ENCODE measurements around the gene HRCT1.

HRCT1 gene

DNA sequence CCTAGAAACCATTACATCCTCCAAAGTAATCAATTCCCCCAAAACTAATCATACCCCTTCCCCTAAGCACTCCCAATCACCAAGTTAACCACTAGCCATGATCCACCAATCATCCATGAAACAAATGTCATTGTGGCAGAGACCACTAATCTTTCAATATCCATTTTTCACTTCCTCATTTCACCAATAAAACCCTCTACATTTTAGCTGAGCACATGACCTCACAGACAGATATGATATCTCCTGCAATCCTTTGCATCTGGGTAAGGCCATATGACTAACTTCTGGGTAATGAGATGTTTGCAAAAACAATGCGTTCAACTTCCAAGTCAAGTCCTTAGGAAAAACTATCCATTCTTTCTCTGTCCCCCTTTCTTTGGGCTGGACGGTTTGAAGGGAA lies 31.2 kb downstream of the HRCT1 start:
- no peak overlapping the region for H3K4me2 ChIP-seq (ENCODE audit: insufficient read depth, low read length, poor library complexity, severe bottlenecking)
- H3K9me3 ChIP-seq (replicated peaks in 1 of 2; ENCODE audit: control insufficient read depth in 2 of 2, insufficient read depth in 1 of 2, low read depth in 1 of 2, low read length in 2 of 2): peaks cover 0 to 2% of the 10 kb centered on the region in 2 donors
- no peaks in the 10 kb centered on the region for H3K4me1 ChIP-seq (ENCODE audit: control insufficient read depth in 2 of 2, insufficient read depth in 1 of 2, low read depth in 1 of 2, low read length in 2 of 2)
- H3K9ac ChIP-seq (ENCODE audit: low read depth, low read length, poor library complexity): no peak overlapping the region
- no peak overlapping the region for H3K18ac ChIP-seq (ENCODE audit: low read length)
- no peak overlapping the region for H3K14ac ChIP-seq (ENCODE audit: low read length)
- H3K23ac ChIP-seq (ENCODE audit: low read depth, low read length, poor library complexity): no peak overlapping the region
- no peak overlapping the region for H2BK120ac ChIP-seq (ENCODE audit: low read depth, low read length)
- H3K27ac ChIP-seq (replicated peaks; ENCODE audit: low read length): no peak overlapping the region
- H2BK12ac ChIP-seq (ENCODE audit: low read length): no peak overlapping the region
- no peak overlapping the region for H3K4me3 ChIP-seq (ENCODE audit: low read length in 2 of 2)
- no peaks in the 10 kb centered on the region for H3K36me3 ChIP-seq (replicated peaks in 1 of 2; ENCODE audit: control insufficient read depth in 2 of 2, insufficient read depth in 2 of 2, low read length in 2 of 2)
- no peak overlapping the region for H2AK5ac ChIP-seq (ENCODE audit: low read depth, low read length)
- no peak overlapping the region for H3K4ac ChIP-seq (ENCODE audit: low read length)
- H2AFZ ChIP-seq (ENCODE audit: low read length): no peak overlapping the region
- WGBS, 2 donors (ENCODE audit: extremely low coverage in 2 of 2, insufficient read length in 2 of 2, insufficient replicate concordance in 1 of 2): no CpG with 5 or more reads among the region's 2 CpGs
- no peak overlapping the region for H2BK15ac ChIP-seq (ENCODE audit: low read length)
- peaks cover 0 to 15% (median 3%) of the 10 kb centered on the region in 3 experiments for H3K27me3 ChIP-seq (ENCODE audit: control insufficient read depth in 3 of 3, insufficient read depth in 3 of 3, low read depth in 1 of 3, low read length in 3 of 3)
- DNase-seq (ENCODE audit: low spot score): no peak
- no peaks in the 10 kb centered on the region for H3K79me1 ChIP-seq (ENCODE audit: low read depth, low read length)
- H4K91ac ChIP-seq (ENCODE audit: low read depth, low read length, poor library complexity): no peak overlapping the region
- H2BK5ac ChIP-seq (ENCODE audit: low read length): no peak overlapping the region
- H4K8ac ChIP-seq (ENCODE audit: low read depth, low read length): no peak overlapping the region

GRCh38 chr9:35938474-35939356 lies 32.7 kb downstream of the HRCT1 start:
- Histone ChIP-seq H3K4me2 (ENCODE audit: insufficient read depth, low read length, poor library complexity, severe bottlenecking) (no peak overlapping the region), H3K9me3 (replicated peaks in 1 of 2; ENCODE audit: control insufficient read depth in 2 of 2, insufficient read depth in 1 of 2, low read depth in 1 of 2, low read length in 2 of 2) (peaks cover 1 to 2% of the 10 kb centered on the region in 2 donors), H4K91ac (ENCODE audit: low read depth, low read length, poor library complexity) (no peak overlapping the region), H2BK5ac (ENCODE audit: low read length) (no peak overlapping the region), H2BK12ac (ENCODE audit: low read length) (no peak overlapping the region), H3K4me1 (ENCODE audit: control insufficient read depth in 2 of 2, insufficient read depth in 1 of 2, low read depth in 1 of 2, low read length in 2 of 2) (no peaks in the 10 kb centered on the region), H3K36me3 (replicated peaks in 1 of 2; ENCODE audit: control insufficient read depth in 2 of 2, insufficient read depth in 2 of 2, low read length in 2 of 2) (no peaks in the 10 kb centered on the region), H3K79me1 (ENCODE audit: low read depth, low read length) (no peaks in the 10 kb centered on the region), H2AK5ac (ENCODE audit: low read depth, low read length) (no peak overlapping the region), H3K23ac (ENCODE audit: low read depth, low read length, poor library complexity) (no peak overlapping the region), H3K4me3 (ENCODE audit: low read length in 2 of 2) (no peak overlapping the region), H3K27ac (replicated peaks; ENCODE audit: low read length) (no peak overlapping the region), H2BK120ac (ENCODE audit: low read depth, low read length) (no peak overlapping the region), H3K18ac (ENCODE audit: low read length) (no peak overlapping the region), H3K9ac (ENCODE audit: low read depth, low read length, poor library complexity) (no peak overlapping the region), H3K14ac (ENCODE audit: low read length) (no peak overlapping the region), H2BK15ac (ENCODE audit: low read length) (no peak overlapping the region), H3K27me3 (ENCODE audit: control insufficient read depth in 3 of 3, insufficient read depth in 3 of 3, low read depth in 1 of 3, low read length in 3 of 3) (peaks cover 0 to 16% (median 14%) of the 10 kb centered on the region in 3 experiments), H3K4ac (ENCODE audit: low read length) (no peak overlapping the region), H2AFZ (ENCODE audit: low read length) (no peak overlapping the region), H4K8ac (ENCODE audit: low read depth, low read length) (no peak overlapping the region)
- no CpG with 5 or more reads among the region's 10 CpGs for WGBS, 2 donors (ENCODE audit: extremely low coverage in 2 of 2, insufficient read length in 2 of 2, insufficient replicate concordance in 1 of 2)
- no peak for DNase-seq (ENCODE audit: low spot score)

- H2AK5ac ChIP-seq (ENCODE audit: low read depth, low read length): no peak overlapping the region
- H2BK120ac ChIP-seq (ENCODE audit: low read depth, low read length): no peak overlapping the region
- H3K18ac ChIP-seq (ENCODE audit: low read length): no peak overlapping the region
- peaks cover 2% of the 10 kb centered on the region in 2 donors for H3K9me3 ChIP-seq (replicated peaks in 1 of 2; ENCODE audit: control insufficient read depth in 2 of 2, insufficient read depth in 1 of 2, low read depth in 1 of 2, low read length in 2 of 2)
- no CpG with 5 or more reads among the region's 8 CpGs for WGBS, 2 donors (ENCODE audit: extremely low coverage in 2 of 2, insufficient read length in 2 of 2, insufficient replicate concordance in 1 of 2)
- peaks cover 0 to 22% (median 20%) of the 10 kb centered on the region in 3 experiments for H3K27me3 ChIP-seq (ENCODE audit: control insufficient read depth in 3 of 3, insufficient read depth in 3 of 3, low read depth in 1 of 3, low read length in 3 of 3)
- no peak for DNase-seq (ENCODE audit: low spot score)
- H3K36me3 ChIP-seq (replicated peaks in 1 of 2; ENCODE audit: control insufficient read depth in 2 of 2, insufficient read depth in 2 of 2, low read length in 2 of 2): no peaks in the 10 kb centered on the region
- no peak overlapping the region for H3K4me2 ChIP-seq (ENCODE audit: insufficient read depth, low read length, poor library complexity, severe bottlenecking)
- H3K14ac ChIP-seq (ENCODE audit: low read length): no peak overlapping the region
- H3K79me1 ChIP-seq (ENCODE audit: low read depth, low read length): no peaks in the 10 kb centered on the region
- H4K91ac ChIP-seq (ENCODE audit: low read depth, low read length, poor library complexity): no peak overlapping the region
- no peak overlapping the region for H2BK15ac ChIP-seq (ENCODE audit: low read length)
- no peak overlapping the region for H2AFZ ChIP-seq (ENCODE audit: low read length)
- no peak overlapping the region for H2BK12ac ChIP-seq (ENCODE audit: low read length)
- H3K23ac ChIP-seq (ENCODE audit: low read depth, low read length, poor library complexity): no peak overlapping the region
- no peaks in the 10 kb centered on the region for H3K4me1 ChIP-seq (ENCODE audit: control insufficient read depth in 2 of 2, insufficient read depth in 1 of 2, low read depth in 1 of 2, low read length in 2 of 2)
- H3K9ac ChIP-seq (ENCODE audit: low read depth, low read length, poor library complexity): no peak overlapping the region
- no peak overlapping the region for H4K8ac ChIP-seq (ENCODE audit: low read depth, low read length)
- no peak overlapping the region for H3K27ac ChIP-seq (replicated peaks; ENCODE audit: low read length)
- no peak overlapping the region for H3K4ac ChIP-seq (ENCODE audit: low read length)
- H2BK5ac ChIP-seq (ENCODE audit: low read length): no peak overlapping the region
- no peak overlapping the region for H3K4me3 ChIP-seq (ENCODE audit: low read length in 2 of 2)
These were observed 33.8 kb downstream of the HRCT1 start for GRCh38 chr9:35939679-35940250.
